PC-3 (cell line): Measurements from ENCODE around the gene FCGR1A.
"Not testable (repeated sequence)": the region's sequence is repeated elsewhere in the genome, so short reads cannot be mapped to it uniquely, and the experiment has no call there.

Experiments
- EZH2phosphoT487 ChIP-seq: fragments of 300-600 bp; sonication (generic); IDR thresholded peaks from 2 replicates; pipeline ENCODE4 v1.6.1; 2018; ENCODE audit warnings: mild to moderate bottlenecking, antibody characterized with exemption, low read length, borderline replicate concordance
- TF ChIP-seq, protein P1 (sequence below): fragments of 300-600 bp; sonication (generic); conservative IDR thresholded peaks from 2 replicates; pipeline ENCODE4 v1.5.1; 2017; ENCODE audit warnings: antibody characterized with exemption, low read depth, mild to moderate bottlenecking, low read length

DNA sequence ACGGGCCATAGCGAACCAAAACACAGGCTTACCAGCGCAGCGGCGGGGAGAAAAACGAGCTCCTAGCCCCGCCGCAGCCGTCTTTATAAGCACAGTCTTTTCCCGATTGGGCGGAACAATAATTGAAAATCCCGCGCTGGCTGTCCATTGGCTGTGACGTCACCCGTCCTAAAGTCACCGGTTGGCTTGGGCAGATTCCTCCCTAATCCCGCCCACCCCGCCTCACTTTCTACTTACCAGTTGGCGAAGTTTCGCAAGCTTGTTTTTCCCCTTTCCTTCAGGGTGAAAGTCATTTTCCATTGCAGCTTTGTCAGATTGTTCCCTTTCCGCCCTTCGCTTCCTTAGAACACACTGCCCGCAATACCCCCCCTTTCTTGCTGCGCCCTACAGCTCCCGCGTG lies 58.7 kb downstream of the FCGR1A start:
- TF ChIP-seq, protein P1, sequence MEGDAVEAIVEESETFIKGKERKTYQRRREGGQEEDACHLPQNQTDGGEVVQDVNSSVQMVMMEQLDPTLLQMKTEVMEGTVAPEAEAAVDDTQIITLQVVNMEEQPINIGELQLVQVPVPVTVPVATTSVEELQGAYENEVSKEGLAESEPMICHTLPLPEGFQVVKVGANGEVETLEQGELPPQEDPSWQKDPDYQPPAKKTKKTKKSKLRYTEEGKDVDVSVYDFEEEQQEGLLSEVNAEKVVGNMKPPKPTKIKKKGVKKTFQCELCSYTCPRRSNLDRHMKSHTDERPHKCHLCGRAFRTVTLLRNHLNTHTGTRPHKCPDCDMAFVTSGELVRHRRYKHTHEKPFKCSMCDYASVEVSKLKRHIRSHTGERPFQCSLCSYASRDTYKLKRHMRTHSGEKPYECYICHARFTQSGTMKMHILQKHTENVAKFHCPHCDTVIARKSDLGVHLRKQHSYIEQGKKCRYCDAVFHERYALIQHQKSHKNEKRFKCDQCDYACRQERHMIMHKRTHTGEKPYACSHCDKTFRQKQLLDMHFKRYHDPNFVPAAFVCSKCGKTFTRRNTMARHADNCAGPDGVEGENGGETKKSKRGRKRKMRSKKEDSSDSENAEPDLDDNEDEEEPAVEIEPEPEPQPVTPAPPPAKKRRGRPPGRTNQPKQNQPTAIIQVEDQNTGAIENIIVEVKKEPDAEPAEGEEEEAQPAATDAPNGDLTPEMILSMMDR, result not testable (repeated sequence)
- not testable (repeated sequence) for TF ChIP-seq EZH2phosphoT487
